ENCODE results near the gene IPO4. TPM values are rescaled to one million over a fixed set of nuclear protein-coding genes. Genes with fewer than 3 reads are reported as not detected.

Gene IPO4
- total and polyA plus RNA-seq, 9 of the 15 experiments (the other 6 are each of a cell fraction or from before 2014, with no cell fraction given), result 7.3 to 122 (median 31.8) TPM

GRCh38 chr14:24135834-24136683 lies 52.6 kb downstream of the IPO4 start, which contains the start of gene PSME1 (continued):
- TF ChIP-seq ZHX1 (conservative IDR thresholded peaks at IDR 0.05; ENCODE audit: low read length) (no peak), MEF2D (tag; conservative IDR thresholded peaks at IDR 0.05; ENCODE audit: low read depth) (no peak), BRF2 (IDR thresholded peaks at IDR 0.05; ENCODE audit: borderline replicate concordance, insufficient read depth, insufficient read length) (no peak), ZFX (CRISPR knock-in tag; IDR thresholded peaks at IDR 0.05) (peak; percentile 60), L3MBTL2 (IDR thresholded peaks at IDR 0.05) (peak; percentile 47; the same call in 1 of the 2 replicates), CHD2 (IDR thresholded peaks at IDR 0.05; ENCODE audit: low read depth, low read length) (peak; percentile 54; the same call in 1 of the 2 replicates), E2F6 (IDR thresholded peaks at IDR 0.05; ENCODE audit: borderline replicate concordance in 1 of 2, extremely low read depth in 1 of 2, insufficient read depth in 1 of 2, insufficient read length in 1 of 2, low read depth in 1 of 2, low read length in 1 of 2, poor library complexity in 1 of 2, severe bottlenecking in 1 of 2) (peak; percentile 20 to 83), BHLHE40 (IDR thresholded peaks at IDR 0.05; ENCODE audit: low read length) (no peak), NR0B1 (IDR thresholded peaks at IDR 0.05; ENCODE audit: partially characterized antibody) (no peak), HMGN3 (IDR thresholded peaks at IDR 0.05; ENCODE audit: borderline replicate concordance, extremely low read depth, insufficient read length, low read depth, low read length) (peak; percentile 26), MAZ (CRISPR knock-in tag; conservative IDR thresholded peaks at IDR 0.05 in 1 of 2, IDR thresholded peaks at IDR 0.05 in 1 of 2) (peak in 1 of 2 experiments; percentile 85), CHD1 (IDR thresholded peaks at IDR 0.05; ENCODE audit: low read length) (no peak), PHF20 (IDR thresholded peaks at IDR 0.05; ENCODE audit: partially characterized antibody) (peak; percentile 28), CCNT2 (IDR thresholded peaks at IDR 0.05; ENCODE audit: borderline replicate concordance, extremely low read depth, insufficient read length, low read depth, low read length) (peak; percentile 67), NRF1 (conservative IDR thresholded peaks at IDR 0.05 in 1 of 2, IDR thresholded peaks at IDR 0.05 in 1 of 2) (peak; percentile 83 to 84), CBX2 (IDR thresholded peaks at IDR 0.05; ENCODE audit: insufficient read depth, low read length, poor library complexity, severe bottlenecking) (no peak)
